ENCODE results near the gene ATG16L2. TPM values are rescaled to one million over a fixed set of nuclear protein-coding genes. Genes with fewer than 3 reads are reported as not detected.

ATG16L2 gene
- total and polyA plus RNA-seq, 2 donors (not counting 3 experiments of a cell fraction or from before 2014, with no cell fraction given): 26.5 to 30.5 TPM

GRCh38 chr11:72856065-72856464 lies 41.9 kb downstream of the ATG16L2 start:
- Histone ChIP-seq H3K36me3 (ENCODE audit: control insufficient read depth in 2 of 2, extremely low read depth in 1 of 2, insufficient read depth in 2 of 2, low read length in 2 of 2) (no peaks in the 10 kb centered on the region), H3K9me1 (replicated peaks; ENCODE audit: control insufficient read depth, extremely low read depth, insufficient read depth, low read length) (no peaks in the 10 kb centered on the region), H3K4me2 (ENCODE audit: insufficient read depth, low read length) (no peak overlapping the region), H3K4me1 (ENCODE audit: control insufficient read depth, extremely low read depth, insufficient read depth, low read length) (peaks cover 19% of the 10 kb centered on the region), H3K27ac (ENCODE audit: insufficient read depth, low read depth, low read length) (peak overlapping the region; percentile 30), H3K4me3 (replicated peaks in 1 of 3; ENCODE audit: insufficient read depth in 1 of 3, low read depth in 1 of 3, low read length in 3 of 3) (no peak overlapping the region), H2AFZ (ENCODE audit: low read depth, low read length) (no peak overlapping the region), H3K9me3 (replicated peaks; ENCODE audit: control insufficient read depth, insufficient read depth, low read length) (no peaks in the 10 kb centered on the region), H3K9ac (replicated peaks; ENCODE audit: extremely low read depth, insufficient read depth, low read length) (no peak overlapping the region), H3K27me3 (ENCODE audit: control insufficient read depth in 2 of 2, insufficient read depth in 2 of 2, low read length in 2 of 2) (no peaks in the 10 kb centered on the region), H3K79me2 (ENCODE audit: control insufficient read depth, insufficient read depth, low read length) (peaks cover 2% of the 10 kb centered on the region), H4K20me1 (replicated peaks; ENCODE audit: control insufficient read depth, extremely low read depth, insufficient read depth, low read length) (no peaks in the 10 kb centered on the region)
- FAIRE-seq (no peak), DNase-seq (ENCODE audit: low read depth, low spot score) (peak; percentile 60)
- POLR2A ChIA-PET: no interaction called here
- intact Hi-C loops (cut with micrococcal nuclease) (loop anchor here (5.0 kb wide), 1 partner anchor 286 kb away; the partner anchor contains the start of gene FCHSD2), dilution Hi-C loops (cut with MboI; ENCODE audit: extremely low pct_ligation_motif_present, low sequenced_read_pairs) (no loop called here)
- CTCF ChIA-PET: interaction anchor here (1.6 to 2.0 kb wide), 3 partner anchors 25 to 322 kb away, joined by 3 to 5 read pairs (median 4); no protein-coding TSS in a partner anchor
- no TSS peak for BruUV-seq (replicated peaks)
- TF ChIP-seq GATA2 (IDR thresholded peaks at IDR 0.05; ENCODE audit: insufficient read depth, insufficient read length, low read depth, low read length): no peak
- no peak for TF ChIP-seq EZH2 (IDR thresholded peaks at IDR 0.05; ENCODE audit: borderline replicate concordance, low read depth, low read length, severe bottlenecking)
- TF ChIP-seq POLR2A (IDR thresholded peaks at IDR 0.05; ENCODE audit: low read depth, low read length): no peak
- TF ChIP-seq MYC (IDR thresholded peaks at IDR 0.05; ENCODE audit: low read depth, low read length): no peak
- TF ChIP-seq POLR2AphosphoS5 (IDR thresholded peaks at IDR 0.05; ENCODE audit: insufficient read depth, low read depth, low read length): no peak
- no peak for TF ChIP-seq MAX (IDR thresholded peaks at IDR 0.05; ENCODE audit: insufficient read depth, insufficient read length)

Data from endothelial cell of umbilical vein (primary cell).